ENCODE results near the gene LRP5. TPM values are rescaled to one million over a fixed set of nuclear protein-coding genes. Genes with fewer than 3 reads are reported as not detected.

LRP5 gene
- total and polyA plus RNA-seq, 9 of the 15 experiments (the other 6 are each of a cell fraction or from before 2014, with no cell fraction given) = 0.48 to 44.2 (median 13.5) TPM

DNA sequence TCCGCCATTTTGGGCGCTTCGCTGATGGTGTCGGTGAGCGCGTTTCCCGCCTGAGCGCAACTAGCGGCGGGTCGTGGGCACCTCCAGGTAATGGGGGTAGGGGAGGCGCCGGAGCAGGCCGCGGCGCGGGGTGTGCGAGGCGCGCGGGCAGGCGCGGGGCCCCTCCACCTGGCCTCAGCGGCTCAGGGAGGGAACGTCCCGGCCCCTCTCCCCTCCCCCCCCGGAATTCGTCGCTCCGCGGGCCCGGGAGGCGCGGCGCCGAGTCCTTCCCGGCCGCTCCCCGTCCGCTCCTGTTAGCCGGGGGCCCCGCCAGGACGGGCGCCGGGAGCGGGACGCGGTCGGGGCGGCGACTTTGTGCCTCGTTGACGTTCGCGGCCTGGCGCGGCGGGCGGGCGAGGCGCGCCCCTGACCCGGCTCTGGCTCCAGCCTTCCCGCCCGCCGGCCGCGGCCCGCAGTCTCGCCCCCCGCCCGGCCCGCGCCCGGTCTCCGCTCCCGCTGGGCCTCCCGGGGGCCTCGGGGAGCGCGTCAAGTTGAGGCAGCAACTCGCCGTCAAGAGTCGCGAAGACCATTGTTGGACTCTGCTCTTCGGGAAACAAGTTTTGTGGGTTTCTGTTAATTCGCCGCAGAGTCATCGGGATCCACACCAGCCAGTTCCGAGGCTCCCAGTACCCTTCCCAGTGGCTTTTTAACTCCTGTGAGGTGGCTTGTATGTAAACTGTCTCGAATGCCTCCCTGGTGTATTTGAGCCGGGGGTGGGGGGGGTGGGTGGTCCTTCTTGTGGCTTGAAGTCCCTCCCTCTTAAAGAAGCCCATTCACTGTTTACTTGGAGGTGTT lies 148.6 kb downstream of the LRP5 start, which contains the start of gene PPP6R3 (continued):
- TF ChIP-seq MECOM (CRISPR knock-in tag; IDR thresholded peaks at IDR 0.05) (no peak), KLF13 (tag; IDR thresholded peaks at IDR 0.05; ENCODE audit: borderline replicate concordance, low read depth) (0 out of 2 replicates have a peak, but pooled peaks have one; percentile 31), RFX7 (CRISPR knock-in tag; IDR thresholded peaks at IDR 0.05) (no peak), ZNF766 (CRISPR knock-in tag; conservative IDR thresholded peaks at IDR 0.05) (0 out of 2 replicates have a peak, but pooled peaks have one; percentile 52), MEF2A (IDR thresholded peaks at IDR 0.05; ENCODE audit: control insufficient read depth, low read depth, low read length) (no peak), ARID2 (IDR thresholded peaks at IDR 0.05) (no peak), IRF2 (CRISPR knock-in tag; IDR thresholded peaks at IDR 0.05) (no peak), ZKSCAN8 (CRISPR knock-in tag; IDR thresholded peaks at IDR 0.05) (no peak), ZNF699 (CRISPR knock-in tag; IDR thresholded peaks at IDR 0.05; ENCODE audit: insufficient replicate concordance) (no peak), POLR2A (conservative IDR thresholded peaks at IDR 0.05) (peak; percentile 75), ZNF778 (CRISPR knock-in tag; IDR thresholded peaks at IDR 0.05) (no peak), PRMT5 (CRISPR knock-in tag; IDR thresholded peaks at IDR 0.05) (no peak), KAT8 (IDR thresholded peaks at IDR 0.05; ENCODE audit: low read depth) (no peak), ZNF23 (CRISPR knock-in tag; IDR thresholded peaks at IDR 0.05) (no peak), HEY1 (CRISPR knock-in tag; IDR thresholded peaks at IDR 0.05; ENCODE audit: borderline replicate concordance) (no peak), ZNF263 (CRISPR knock-in tag; IDR thresholded peaks at IDR 0.05; ENCODE audit: borderline replicate concordance) (no peak), KHSRP (IDR thresholded peaks at IDR 0.05) (no peak), HMG20B (CRISPR knock-in tag; IDR thresholded peaks at IDR 0.05) (no peak), CREBBP (IDR thresholded peaks at IDR 0.05; ENCODE audit: low read depth, low read length) (no peak), HCFC1 (IDR thresholded peaks at IDR 0.05; ENCODE audit: low read depth, low read length) (peak; percentile 25), SIN3A (IDR thresholded peaks at IDR 0.05; ENCODE audit: borderline replicate concordance in 2 of 2, control insufficient read depth in 1 of 2, low read depth in 2 of 2, low read length in 2 of 2) (0 out of 4 replicates have a peak, but pooled peaks of 1 of the 2 experiments have one; percentile 2), BRCA1 (IDR thresholded peaks at IDR 0.05) (no peak), BRCA1 (CRISPR knock-in tag; IDR thresholded peaks at IDR 0.05) (no peak)
- TF ChIP-seq, protein P1, sequence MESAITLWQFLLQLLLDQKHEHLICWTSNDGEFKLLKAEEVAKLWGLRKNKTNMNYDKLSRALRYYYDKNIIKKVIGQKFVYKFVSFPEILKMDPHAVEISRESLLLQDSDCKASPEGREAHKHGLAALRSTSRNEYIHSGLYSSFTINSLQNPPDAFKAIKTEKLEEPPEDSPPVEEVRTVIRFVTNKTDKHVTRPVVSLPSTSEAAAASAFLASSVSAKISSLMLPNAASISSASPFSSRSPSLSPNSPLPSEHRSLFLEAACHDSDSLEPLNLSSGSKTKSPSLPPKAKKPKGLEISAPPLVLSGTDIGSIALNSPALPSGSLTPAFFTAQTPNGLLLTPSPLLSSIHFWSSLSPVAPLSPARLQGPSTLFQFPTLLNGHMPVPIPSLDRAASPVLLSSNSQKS (CRISPR knock-in tag; IDR thresholded peaks at IDR 0.05) = no peak
- TF ChIP-seq, protein P2, sequence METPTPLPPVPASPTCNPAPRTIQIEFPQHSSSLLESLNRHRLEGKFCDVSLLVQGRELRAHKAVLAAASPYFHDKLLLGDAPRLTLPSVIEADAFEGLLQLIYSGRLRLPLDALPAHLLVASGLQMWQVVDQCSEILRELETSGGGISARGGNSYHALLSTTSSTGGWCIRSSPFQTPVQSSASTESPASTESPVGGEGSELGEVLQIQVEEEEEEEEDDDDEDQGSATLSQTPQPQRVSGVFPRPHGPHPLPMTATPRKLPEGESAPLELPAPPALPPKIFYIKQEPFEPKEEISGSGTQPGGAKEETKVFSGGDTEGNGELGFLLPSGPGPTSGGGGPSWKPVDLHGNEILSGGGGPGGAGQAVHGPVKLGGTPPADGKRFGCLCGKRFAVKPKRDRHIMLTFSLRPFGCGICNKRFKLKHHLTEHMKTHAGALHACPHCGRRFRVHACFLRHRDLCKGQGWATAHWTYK (CRISPR knock-in tag; IDR thresholded peaks at IDR 0.05) = 0 out of 2 replicates have a peak, but pooled peaks have one; percentile 15
- TF ChIP-seq, protein P3, sequence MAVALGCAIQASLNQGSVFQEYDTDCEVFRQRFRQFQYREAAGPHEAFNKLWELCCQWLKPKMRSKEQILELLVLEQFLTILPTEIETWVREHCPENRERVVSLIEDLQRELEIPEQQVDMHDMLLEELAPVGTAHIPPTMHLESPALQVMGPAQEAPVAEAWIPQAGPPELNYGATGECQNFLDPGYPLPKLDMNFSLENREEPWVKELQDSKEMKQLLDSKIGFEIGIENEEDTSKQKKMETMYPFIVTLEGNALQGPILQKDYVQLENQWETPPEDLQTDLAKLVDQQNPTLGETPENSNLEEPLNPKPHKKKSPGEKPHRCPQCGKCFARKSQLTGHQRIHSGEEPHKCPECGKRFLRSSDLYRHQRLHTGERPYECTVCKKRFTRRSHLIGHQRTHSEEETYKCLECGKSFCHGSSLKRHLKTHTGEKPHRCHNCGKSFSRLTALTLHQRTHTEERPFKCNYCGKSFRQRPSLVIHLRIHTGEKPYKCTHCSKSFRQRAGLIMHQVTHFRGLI (CRISPR knock-in tag; IDR thresholded peaks at IDR 0.05) = no peak

Data from K562 (cell line).